Thyroid gland (tissue), 4 donors: ENCODE data around the gene SLC29A3.

ENCODE experiments used
- CTCF ChIP-seq, 6 experiments: fragments of 200-600 bp in 3 of 6; fragments of 450-650 bp in 3 of 6; sonication (generic) in 3 of 6; IDR thresholded peaks; one replicate each; pipeline ENCODE4 v1.5.1; 2016 to 2019; ENCODE audit warnings: antibody characterized with exemption in 6 of 6, mild to moderate bottlenecking in 2 of 6, inconsistent platforms in 1 of 6, moderate library complexity in 1 of 6
- POLR2A ChIP-seq, 2 donors: fragments of 450-650 bp; IDR thresholded peaks; one replicate each; pipeline ENCODE4 v1.6.1; 2017; ENCODE audit warnings: antibody characterized with exemption in 2 of 2, mild to moderate bottlenecking in 2 of 2, moderate library complexity in 1 of 2

GRCh38 chr10:71333129-71333887 is 14.2 kb downstream of the SLC29A3 start:
- TF ChIP-seq POLR2A (IDR thresholded peaks at IDR 0.05) (no peak), CTCF (IDR thresholded peaks at IDR 0.05) (no peak)
